Stimulated activated CD4-positive, alpha-beta T cell treated with anti-CD3 and anti-CD28 coated beads, Interleukin-12 subunit alpha, Interleukin-12 subunit beta, amount 100 ng/mL, for 24 hours (primary cell): ENCODE measurements around the gene OR14I1.
"Not testable (repeated sequence)": the region's sequence is repeated elsewhere in the genome, so short reads cannot be mapped to it uniquely, and the experiment has no call there.

Experiments used
- DNase-seq, 2 experiments: peaks; one replicate each; pipeline ENCODE4 v3.0.0-alpha.2; 2020; ENCODE audit warnings: low read depth in 2 of 2

The OR14I1 gene

GRCh38 chr1:248688527-248689298, 13.9 kb downstream of the OR14I1 start:
- no peak for DNase-seq

GRCh38 chr1:248686815-248687214, 15.8 kb downstream of the OR14I1 start:
- DNase-seq = no peak

GRCh38 chr1:248681651-248682050, 20.9 kb downstream of the OR14I1 start:
- no peak for DNase-seq

GRCh38 chr1:248670003-248670402, 32.6 kb downstream of the OR14I1 start:
- no peak for DNase-seq

- not testable (repeated sequence) for DNase-seq
These were observed 38.9 kb downstream of the OR14I1 start for GRCh38 chr1:248663453-248664328.

GRCh38 chr1:248656797-248657196, 45.8 kb downstream of the OR14I1 start:
- not testable (repeated sequence) for DNase-seq

- DNase-seq = not testable (repeated sequence)
These were observed 47.2 kb downstream of the OR14I1 start, which contains the start of gene OR2T27 for GRCh38 chr1:248655354-248655753. Gene OR2T27, minus strand, starts transcription at chr1:248655528. Its CDS starts 4,644 bp downstream, at chr1:248650884.
